Activated CD4-positive, alpha-beta T cell treated with anti-CD3 and anti-CD28 coated beads for 1 hour (primary cell): Measurements from ENCODE around the gene ASCL1.
A peak's percentile ranks its signal among the peaks of the same experiment; 100 is the strongest.

Experiments
- DNase-seq: peaks from one replicate; pipeline ENCODE4 v3.0.0-alpha.2; 2020

Gene ASCL1

DNA sequence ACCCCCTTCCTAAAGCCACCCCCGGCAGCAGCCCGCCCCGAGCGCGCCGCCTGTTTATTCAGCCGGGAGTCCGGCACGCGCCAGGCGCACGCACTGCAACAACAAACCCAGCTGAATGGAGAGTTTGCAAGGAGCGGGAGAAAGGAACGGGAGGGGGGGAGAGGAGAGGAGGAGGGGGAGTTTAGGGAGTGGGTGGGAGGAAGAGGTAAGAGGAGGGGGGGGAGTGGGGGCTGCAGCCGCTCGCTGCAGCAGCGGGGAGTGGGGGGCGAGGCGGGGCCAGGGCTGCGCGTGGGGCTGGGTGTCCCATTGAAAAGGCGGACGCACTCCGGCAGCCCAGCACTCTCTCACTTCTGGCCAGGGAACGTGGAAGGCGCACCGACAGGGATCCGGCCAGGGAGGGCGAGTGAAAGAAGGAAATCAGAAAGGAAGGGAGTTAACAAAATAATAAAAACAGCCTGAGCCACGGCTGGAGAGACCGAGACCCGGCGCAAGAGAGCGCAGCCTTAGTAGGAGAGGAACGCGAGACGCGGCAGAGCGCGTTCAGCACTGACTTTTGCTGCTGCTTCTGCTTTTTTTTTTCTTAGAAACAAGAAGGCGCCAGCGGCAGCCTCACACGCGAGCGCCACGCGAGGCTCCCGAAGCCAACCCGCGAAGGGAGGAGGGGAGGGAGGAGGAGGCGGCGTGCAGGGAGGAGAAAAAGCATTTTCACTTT, at the start of gene ASCL1:
Gene ASCL1 (plus strand): TSS at position 336 of the 712 bp plus-strand sequence. CDS start 571 bp downstream, outside the sequence.
- DNase-seq = no peak

DNA sequence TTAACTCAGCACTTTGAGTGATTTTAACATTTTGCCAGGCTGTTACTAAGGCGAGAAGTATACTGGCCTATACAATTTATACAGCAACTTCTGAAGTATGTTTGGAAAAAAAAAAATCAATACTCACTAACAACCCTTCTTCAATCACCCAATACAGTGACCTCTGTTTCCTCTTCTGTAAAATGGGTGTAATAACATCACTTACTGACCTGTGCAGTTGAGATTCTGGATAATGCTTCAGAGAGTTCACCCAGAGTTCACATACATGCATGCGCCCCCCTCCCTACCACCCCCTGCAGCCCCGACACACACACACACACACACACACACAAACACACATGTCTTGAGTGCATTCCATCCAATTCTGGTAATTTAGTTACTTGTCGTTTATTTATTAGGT, 49.6 kb upstream of the ASCL1 start:
- DNase-seq = no peak

DNA sequence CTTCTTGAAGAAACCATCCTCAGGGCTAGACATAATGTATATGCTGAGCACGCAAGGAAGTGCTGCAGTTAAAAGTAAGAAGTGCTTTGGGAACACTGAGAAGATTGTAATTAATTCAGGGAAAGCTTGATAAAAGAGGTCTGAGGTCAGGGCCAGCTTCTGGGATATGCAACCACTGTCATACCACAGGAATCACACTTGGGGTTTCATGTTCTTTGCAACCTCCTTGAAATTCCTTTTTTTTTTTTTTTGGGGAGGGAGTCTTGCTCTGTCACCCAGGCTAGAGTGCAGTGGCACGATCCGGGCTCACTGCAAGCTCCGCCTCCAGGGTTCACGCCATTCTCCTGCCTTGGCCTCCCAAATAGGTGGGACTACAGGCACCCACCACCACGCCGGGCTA, 47.3 kb upstream of the ASCL1 start:
- DNase-seq = no peak

DNA sequence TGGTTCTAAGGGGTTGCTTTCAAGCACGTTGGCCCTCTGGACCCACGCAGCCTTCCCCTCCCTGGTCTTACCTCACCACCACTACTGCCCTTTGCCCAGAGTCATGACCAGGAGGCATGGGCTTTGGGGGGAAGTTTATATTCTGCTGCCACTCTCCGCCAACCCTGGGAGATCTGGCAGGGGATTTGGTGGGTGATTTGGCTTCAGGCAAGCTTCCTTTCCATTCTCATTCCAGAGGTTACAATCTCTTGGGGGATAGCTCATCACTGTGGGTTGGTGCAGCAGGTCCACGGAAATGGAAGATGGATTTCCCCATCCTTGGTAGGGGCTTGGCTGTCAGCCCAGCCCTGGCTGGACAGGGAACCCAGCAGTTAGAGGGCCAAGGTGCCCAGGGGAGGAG, 46.7 kb upstream of the ASCL1 start:
- no peak for DNase-seq

DNA sequence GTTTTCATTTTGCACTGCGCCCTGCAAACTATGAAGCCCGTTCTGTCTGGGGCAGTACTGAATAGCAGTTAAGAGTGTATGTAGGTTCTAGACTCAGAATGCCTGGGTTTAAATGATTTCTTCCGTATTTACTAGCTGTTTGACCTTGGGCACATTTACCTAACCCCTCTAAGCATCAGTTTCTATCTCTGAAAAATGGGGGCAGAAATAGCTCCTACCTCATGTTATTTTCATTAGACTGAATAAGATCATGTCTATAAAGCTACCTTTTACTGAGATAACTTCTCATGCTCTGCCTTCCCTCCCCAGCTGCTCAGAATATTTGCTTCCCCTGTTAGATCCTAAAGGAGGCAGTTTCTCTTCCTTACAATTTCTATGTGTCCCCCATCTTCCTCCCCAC, 46.2 kb upstream of the ASCL1 start:
- DNase-seq = no peak

DNA sequence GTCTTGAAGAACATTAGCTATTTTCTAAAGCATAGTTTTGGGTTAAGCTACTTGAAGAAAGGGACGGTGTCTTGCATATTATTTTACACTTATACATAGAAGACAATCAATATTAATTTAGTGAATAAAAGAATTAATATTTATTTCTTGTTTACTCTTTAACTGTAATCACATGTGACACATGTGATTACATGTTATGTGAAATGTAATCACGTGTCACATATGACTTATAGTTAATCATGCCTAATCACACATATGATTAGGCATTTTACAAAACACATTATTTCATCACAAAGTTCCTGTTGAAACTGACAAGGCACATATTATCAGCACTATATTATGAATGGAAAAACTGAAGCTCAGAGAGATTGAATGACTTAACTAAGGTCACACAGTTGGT, 45.2 kb upstream of the ASCL1 start:
- no peak for DNase-seq

DNA sequence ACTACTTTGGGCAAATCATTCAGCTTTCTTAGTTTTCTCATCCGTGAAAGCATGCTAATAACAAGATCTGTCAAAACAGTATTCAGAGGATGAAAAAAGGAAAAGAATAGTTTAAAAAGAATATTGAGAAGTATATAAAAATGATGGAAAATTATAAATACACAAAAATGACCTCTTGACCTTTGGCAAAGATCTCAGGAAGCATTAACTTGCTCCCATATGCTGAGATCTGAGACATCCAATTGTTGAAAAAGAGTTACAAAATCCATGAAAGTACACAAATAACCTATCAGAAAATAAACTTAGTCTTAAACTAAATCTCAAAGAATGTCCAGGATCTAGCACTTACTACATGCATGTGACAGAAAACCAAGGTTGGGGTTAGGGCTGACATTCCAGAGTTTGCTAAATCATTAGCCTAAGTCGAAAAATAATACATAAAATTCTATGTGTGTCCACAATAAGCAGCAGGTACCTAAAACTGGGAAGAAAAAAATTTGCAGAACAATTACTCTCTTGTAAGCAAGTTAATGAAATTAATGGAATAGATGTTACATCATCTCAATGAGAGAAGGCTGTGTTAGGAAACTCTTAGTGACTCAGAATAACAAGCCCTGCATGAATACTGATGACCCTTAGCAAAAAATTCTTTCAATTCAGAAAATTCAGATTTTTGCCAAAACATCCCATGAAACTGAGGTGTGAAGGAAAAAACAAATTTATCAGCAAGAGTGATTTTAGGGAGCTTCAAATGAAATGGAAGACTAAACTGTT, 43.8 kb upstream of the ASCL1 start:
- DNase-seq = no peak

DNA sequence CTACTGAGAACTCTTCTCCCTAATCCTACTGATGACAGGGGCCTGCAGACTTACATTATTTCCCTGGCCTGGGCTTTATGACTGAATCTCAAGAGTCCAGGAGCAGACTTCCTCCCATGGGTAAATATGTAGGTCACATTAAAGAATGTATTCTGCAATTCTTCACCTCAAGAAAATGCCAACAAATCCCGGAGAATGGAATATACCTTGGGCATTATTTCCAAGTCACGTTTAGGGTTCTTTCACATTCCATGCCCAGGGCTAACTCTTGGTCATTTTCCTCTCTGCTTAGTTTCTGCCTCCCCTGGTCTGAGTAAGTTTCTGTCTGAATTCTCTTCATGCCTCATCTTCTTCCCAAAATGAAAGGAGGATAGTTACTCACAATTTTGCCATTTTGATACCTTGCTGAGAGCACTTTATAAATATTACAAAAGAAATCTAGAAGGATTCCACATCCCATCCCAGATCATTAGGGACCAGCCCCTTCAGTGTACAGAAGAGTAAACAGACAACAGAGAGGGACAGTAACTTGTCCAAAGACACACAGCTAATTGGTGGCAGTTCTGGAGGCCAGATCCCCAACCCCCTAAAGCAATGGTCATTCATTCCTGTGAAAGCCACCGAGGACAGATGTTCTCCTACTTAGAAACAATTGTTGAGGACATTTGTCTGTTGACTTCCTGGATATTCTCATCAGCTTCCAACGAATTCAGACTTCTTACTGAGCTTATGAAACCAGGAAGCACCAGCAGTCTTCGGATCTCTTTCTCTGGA, 41.0 kb upstream of the ASCL1 start:
- DNase-seq = no peak

DNA sequence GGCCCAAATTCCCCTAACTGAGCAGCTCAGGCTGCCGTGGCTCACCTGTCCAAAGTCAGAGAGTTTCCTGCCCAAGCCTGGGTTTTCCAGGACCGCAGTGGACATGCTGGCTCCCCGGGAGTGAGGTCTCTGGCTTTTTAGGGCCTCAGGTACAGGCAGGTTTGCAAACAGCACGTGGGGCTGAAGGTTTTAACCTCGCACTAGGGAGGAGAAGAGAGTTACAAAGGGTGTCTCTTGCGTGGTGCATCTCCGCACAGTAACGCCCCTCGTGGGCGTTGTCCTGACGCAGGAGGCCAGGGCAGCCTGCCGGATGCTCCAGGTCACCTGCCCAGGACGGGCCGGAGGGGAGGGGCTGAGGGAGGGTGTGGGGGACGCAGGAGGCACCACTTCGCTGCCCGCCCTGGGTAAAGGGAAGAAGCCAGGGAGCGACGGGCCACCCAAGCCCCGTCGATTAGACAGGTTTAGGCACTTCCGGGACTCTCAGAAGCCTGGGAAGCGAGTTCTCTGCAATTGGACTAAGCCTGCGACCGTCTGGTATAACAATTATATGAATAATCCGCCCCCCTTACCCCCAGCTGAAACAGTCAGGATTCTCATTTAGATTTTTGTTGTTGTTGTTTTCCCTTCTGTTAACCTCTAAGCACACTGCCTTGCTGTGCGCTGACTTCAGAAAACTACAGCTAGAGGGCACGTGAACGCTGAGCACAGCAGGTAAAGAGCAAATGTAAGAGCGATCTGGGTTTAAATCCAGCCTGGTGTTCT, 40.3 kb upstream of the ASCL1 start, which contains the start of gene PAH:
Gene PAH (minus strand): TSS at position 219 of the 762 bp plus-strand sequence. CDS start 114 bp downstream, at position 105.
- no peak for DNase-seq

DNA sequence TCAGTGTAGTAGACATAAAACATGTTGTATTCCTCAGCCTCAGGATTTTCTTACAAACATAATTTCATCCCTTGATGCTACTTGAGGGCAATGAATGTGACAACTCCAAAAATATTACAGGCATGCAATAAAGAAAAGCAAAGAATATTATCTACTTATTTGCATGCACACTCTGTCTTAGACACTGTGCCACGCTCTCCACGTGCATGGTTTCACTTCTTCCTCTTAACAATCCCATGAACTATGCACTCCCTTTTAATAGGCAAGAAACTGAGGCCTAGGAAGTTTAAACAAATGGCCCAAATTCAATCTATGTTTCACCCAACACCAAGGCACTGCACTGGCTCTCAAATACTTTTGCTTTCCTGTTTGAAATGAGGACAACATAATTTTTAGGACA, 38.6 kb upstream of the ASCL1 start:
- no peak for DNase-seq

DNA sequence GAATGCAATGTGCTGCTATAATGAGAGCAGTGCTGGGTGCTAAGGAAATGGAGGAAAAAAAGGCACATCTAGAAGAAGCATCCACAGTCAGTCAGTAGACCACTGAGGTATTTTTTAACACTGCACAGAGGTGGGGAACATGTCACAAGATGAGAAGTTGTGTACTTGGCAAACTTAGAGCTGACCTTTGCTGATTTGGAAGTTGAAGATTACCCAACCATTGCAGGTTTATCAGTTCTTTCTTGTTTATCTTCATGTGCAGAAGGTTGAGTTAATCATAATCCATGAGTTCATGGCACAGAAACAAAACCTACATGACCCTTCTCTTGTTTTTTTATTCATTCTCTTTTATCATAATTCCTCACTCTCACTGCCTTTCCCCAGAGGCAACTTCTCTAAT, 37.2 kb upstream of the ASCL1 start:
- DNase-seq = no peak

DNA sequence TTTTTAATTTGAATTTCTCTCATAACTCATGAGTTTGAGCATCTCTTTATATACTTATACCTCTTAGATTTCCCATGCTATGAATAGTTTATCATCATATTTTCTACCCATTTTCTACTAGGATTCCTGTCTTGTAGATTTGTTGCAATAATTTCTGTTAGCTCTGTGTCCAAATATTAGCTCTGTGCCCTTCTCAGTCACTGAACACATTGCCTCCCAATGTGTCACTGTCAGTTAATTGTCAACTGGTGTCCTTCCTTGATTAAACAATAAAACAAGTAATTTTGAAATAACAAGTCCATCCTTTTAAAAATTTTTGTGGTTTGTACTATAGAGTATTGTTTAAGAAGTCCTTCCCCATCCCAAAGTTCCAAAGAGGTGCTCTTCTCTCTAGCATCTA, 36.2 kb upstream of the ASCL1 start:
- no peak for DNase-seq

DNA sequence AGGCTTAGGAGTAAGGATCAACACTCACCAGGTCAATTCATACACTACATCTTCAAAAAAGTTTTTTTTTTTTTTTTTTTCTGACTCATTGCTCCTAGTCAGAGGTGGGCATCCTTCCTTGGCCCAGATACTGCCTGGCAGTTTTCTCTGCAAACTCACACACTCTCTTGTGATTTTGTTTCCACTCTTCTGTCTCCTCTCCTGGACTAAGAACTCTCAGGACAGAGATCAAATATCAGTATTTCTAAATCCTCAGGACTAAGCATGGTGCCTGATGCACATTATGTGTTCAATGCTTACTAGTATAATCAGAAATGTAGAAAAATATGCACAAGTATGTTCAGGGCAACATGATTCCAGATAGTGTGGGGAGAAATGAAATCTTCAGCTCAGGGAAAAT, 30.3 kb upstream of the ASCL1 start:
- no peak for DNase-seq

DNA sequence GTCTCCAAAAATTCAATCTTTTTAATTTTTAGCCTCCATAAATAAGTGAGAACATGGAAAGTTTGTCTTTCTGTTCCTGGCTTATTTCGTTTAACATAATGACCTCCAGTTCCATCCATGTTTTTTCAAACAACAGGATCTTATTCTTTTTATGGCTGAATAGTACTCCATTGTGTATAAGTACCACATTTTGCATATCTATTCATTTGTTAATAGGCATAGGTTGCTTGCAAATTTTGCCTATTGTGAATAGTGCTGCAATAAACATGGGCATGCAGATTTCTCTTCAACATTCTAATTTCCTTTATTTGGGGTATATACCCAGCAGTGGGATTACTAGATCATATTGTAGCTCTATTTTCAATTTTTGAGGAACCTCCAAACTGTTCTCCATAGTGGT, 24.3 kb upstream of the ASCL1 start:
- DNase-seq = no peak

DNA sequence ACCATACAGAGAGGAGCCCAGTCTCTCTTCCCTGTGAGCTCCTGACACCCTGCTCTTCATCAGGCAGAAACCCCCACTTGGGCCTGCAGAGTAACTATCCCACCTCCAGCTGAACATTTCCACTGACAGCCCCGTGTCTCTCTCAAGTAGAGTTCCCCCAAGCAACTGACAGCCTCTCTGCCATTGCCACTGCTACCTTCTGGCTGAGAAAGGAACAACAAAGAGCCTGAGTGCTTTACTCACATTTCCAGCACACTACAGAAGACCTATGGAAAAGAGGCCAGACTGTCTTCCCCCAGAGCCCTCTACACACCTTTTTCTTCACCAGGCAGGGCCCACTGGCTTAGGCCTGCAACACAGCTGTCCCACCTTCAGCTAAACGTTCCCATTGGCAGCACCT, 18.4 kb upstream of the ASCL1 start:
- no peak for DNase-seq

DNA sequence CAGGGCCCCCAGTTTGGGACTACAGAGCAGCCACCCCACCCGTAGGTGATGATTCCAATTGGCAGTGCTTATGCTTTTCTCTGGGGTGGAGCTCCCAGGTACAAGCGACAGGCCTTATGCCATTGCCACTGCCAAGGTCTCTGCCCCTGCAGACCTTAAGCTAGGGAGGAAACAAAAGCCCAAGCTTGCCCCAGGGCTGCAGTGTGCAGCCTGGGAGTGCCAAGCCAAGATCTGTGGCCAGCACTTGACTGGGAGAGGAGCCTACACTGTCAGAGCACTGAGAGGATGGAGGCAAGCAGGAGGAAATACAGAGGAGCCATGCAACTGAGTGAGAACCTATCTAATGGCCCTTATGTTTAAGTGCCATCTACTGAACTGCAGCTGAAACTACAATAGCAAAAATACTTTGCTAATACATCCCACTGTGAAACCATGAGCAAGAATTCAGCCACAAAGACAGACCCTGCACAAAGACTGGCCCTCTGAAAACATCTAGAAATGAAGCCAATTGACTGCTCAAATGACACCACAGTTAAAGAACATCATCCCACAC, 17.7 kb upstream of the ASCL1 start:
- no peak for DNase-seq

DNA sequence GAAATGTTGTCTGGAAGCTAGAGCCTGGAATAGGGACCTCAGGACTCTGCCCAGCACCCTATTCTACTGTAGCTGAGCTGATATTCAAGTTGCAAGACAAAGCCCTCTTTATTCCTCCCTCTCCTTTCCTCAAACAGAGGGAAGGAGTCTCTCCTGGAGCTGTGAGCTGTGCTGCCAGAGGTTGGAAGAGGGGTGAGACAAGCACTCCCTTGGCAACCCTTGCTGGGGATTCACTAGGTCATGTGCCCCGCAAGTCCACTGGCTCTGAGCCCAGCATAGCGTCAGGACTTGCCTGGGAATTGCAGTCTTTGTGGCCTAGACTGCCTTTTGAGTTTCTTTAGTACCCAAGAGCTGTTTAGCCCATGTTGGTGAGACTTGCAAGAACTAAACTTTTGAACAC, 11.4 kb upstream of the ASCL1 start:
- DNase-seq = no peak

DNA sequence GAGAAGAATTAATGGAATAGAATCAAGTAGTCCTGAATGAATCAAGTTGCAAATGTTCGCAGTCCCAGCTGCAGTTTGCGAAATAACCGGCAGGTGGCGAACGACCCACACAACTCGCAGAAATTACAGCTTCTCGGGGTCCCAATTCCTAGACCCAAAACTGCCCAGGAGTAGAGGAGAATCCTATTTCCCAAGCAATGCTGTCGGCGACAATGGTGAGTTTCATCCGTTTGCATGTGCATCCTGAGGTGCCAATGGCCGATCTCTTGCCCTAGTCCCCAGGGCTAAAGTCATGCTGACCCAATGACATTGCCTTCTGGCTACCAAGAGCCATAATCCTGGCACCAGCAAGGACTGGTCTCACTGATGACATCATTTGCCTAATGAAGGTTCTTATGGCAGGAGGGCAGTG, 8.5 kb upstream of the ASCL1 start:
- peak; percentile 30 for DNase-seq

DNA sequence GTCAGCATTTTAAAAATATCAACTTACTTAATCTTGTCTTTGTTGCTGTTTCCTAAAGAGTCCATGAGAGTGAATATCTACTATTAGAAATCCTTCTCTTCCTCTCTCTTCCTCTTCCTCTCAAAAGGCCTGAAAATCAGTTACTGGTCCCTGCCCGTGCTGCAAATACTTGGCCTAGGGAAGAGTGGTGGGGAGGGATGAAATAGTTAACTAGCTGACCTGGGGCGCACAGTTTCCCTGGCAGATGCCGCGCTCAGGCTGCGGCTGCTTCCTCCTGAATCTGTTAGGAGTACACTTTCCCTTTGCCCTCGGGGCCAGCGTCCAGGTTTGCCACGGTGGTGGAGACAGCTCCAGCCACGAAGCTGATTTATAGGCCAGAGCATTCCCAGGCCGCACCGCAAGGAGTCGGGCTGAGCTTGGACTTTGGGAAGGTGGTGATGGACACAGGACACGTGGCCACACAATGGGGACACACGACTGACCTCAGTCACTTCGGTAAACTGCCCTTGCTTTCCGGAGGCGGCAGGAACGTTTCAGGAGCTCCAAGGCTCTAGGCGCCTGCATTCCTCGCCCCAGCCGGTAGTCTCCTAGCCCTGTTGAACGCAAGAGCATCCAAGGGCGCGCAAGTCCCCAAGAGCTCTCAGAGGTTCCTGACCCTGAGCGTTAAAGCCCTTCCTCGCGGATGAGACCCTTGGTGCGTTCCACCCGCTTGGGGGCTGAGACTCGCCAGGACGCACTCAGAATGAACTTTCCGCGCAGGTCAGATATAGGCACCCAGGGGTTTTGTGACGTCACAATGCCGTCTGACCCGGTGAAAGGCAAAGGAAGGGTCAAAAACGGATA, 7.1 kb upstream of the ASCL1 start:
- DNase-seq = no peak

DNA sequence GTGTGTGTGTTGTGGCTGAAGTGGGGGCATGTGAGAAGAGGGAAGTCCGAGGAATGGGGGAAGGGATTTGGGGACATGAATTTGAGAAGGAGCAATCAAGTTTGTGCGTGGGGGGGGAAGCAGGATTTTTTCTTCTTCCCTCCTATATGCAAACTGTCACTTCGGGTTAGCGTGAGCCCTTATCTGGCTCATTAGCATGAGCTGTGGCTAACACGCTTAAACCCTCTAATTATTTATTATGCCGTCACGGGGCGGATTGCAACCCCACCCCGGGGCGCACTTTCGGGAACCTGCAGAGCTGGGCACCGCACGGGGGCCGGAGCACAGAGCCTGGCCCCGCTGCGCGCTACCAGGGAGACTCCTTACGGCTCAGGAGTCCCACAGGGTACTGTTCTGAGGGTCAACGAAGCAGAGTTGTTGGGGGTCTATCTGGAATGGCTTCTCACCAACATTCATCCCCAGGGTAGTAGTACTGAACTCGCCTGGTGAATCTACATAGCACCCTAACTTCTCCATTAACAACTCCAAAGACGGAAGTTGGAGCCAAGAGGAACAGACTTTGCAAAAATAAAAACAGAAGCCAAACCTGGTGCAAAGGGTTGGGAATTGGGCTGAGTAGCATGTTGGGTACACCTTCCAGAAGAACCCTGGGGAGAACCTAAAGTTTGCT, 6.4 kb upstream of the ASCL1 start:
- DNase-seq = no peak

DNA sequence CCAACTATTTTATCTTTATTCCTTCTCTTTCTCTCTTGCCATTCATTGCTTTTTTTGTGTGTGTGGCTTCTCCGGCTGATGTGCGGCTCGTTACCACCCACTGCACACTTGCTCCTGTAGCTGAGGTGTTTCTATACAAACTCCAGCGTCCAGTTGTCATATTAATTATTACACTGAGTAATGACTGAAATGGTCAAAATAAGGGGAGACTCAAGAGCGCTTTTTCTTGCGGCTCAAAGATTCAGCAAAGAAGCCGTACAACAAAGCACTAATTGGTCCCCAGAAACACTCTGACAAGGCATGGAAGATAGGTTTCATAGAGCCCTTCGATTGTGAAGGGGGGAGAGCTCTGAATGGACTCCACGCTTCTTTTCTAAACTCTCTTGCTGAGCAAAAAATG, 5.6 kb upstream of the ASCL1 start:
- DNase-seq = no peak
